Measurements from ENCODE around the gene RHBDL2. TPM values are rescaled to one million over a fixed set of nuclear protein-coding genes. Genes with fewer than 3 reads are reported as not detected.

RHBDL2 gene
- polyA plus RNA-seq, 1 donor from 2014 or later = not detected

- no peaks in the 10 kb centered on the region for H3K36me3 ChIP-seq (ENCODE audit: insufficient read depth, low read length)
- H3K9ac ChIP-seq (ENCODE audit: low read length) = no peak overlapping the region
- no peaks in the 10 kb centered on the region for H3K79me2 ChIP-seq (replicated peaks; ENCODE audit: insufficient read depth, low read length)
- H3K9me3 ChIP-seq (ENCODE audit: low read length) = no peaks in the 10 kb centered on the region
- H3K27me3 ChIP-seq (ENCODE audit: insufficient read depth, low read depth, low read length) = no peaks in the 10 kb centered on the region
- H3K27ac ChIP-seq (ENCODE audit: low read length) = no peak overlapping the region
- no peaks in the 10 kb centered on the region for H3K9me2 ChIP-seq (ENCODE audit: insufficient read depth, low read length)
- H3K4me2 ChIP-seq (ENCODE audit: low read length) = no peak overlapping the region
- H2AFZ ChIP-seq (ENCODE audit: low read depth, low read length) = no peak overlapping the region
- no peak overlapping the region for H3K4me3 ChIP-seq (ENCODE audit: low read length)
- H4K20me1 ChIP-seq (ENCODE audit: insufficient read depth) = no peaks in the 10 kb centered on the region
- H3F3A ChIP-seq (ENCODE audit: insufficient read depth, low read length, poor library complexity, severe bottlenecking) = no peaks in the 10 kb centered on the region
- TF ChIP-seq EZH2 (IDR thresholded peaks at IDR 0.05; ENCODE audit: borderline replicate concordance, insufficient read depth, low read length, poor library complexity, severe bottlenecking) (no peak), RAD21 (conservative IDR thresholded peaks at IDR 0.05) (no peak)
Observed at GRCh38 chr1:38888423-38889333, 53.0 kb downstream of the RHBDL2 start.

- no peak overlapping the region for H3K9ac ChIP-seq (ENCODE audit: low read length)
Observed at GRCh38 chr1:38885092-38885491, 56.5 kb downstream of the RHBDL2 start.

More at GRCh38 chr1:38885092-38885491, 56.5 kb downstream of the RHBDL2 start:
- no peak overlapping the region for H3K27ac ChIP-seq (ENCODE audit: low read length)
- no peaks in the 10 kb centered on the region for H3K79me2 ChIP-seq (replicated peaks; ENCODE audit: insufficient read depth, low read length)
- H3K36me3 ChIP-seq (ENCODE audit: insufficient read depth, low read length) = no peaks in the 10 kb centered on the region
- no peaks in the 10 kb centered on the region for H3K27me3 ChIP-seq (ENCODE audit: insufficient read depth, low read depth, low read length)
- no peak overlapping the region for H2AFZ ChIP-seq (ENCODE audit: low read depth, low read length)
- H3K4me2 ChIP-seq (ENCODE audit: low read length) = no peak overlapping the region
- no peaks in the 10 kb centered on the region for H3K9me3 ChIP-seq (ENCODE audit: low read length)
- H4K20me1 ChIP-seq (ENCODE audit: insufficient read depth) = no peaks in the 10 kb centered on the region
- no peaks in the 10 kb centered on the region for H3F3A ChIP-seq (ENCODE audit: insufficient read depth, low read length, poor library complexity, severe bottlenecking)
- H3K4me3 ChIP-seq (ENCODE audit: low read length) = no peak overlapping the region
- H3K9me2 ChIP-seq (ENCODE audit: insufficient read depth, low read length) = no peaks in the 10 kb centered on the region
- TF ChIP-seq MXI1 (conservative IDR thresholded peaks at IDR 0.05; ENCODE audit: poor library complexity, severe bottlenecking) (no peak), EP300 (conservative IDR thresholded peaks at IDR 0.05; ENCODE audit: poor library complexity, severe bottlenecking) (no peak), POLR2AphosphoS5 (IDR thresholded peaks at IDR 0.05) (no peak), TAF1 (IDR thresholded peaks at IDR 0.05; ENCODE audit: low read depth) (no peak), EZH2 (IDR thresholded peaks at IDR 0.05; ENCODE audit: borderline replicate concordance, insufficient read depth, low read length, poor library complexity, severe bottlenecking) (no peak), SMC3 (conservative IDR thresholded peaks at IDR 0.05; ENCODE audit: poor library complexity) (no peak), CTCF (IDR thresholded peaks at IDR 0.05; ENCODE audit: poor library complexity, severe bottlenecking) (no peak), RAD21 (conservative IDR thresholded peaks at IDR 0.05) (no peak), REST (IDR thresholded peaks at IDR 0.05; ENCODE audit: borderline replicate concordance) (no peak)
